ENCODE measurements around the gene ALAS1.
A peak's percentile ranks its signal among the peaks of the same experiment; 100 is the strongest.

The ALAS1 gene

DNA sequence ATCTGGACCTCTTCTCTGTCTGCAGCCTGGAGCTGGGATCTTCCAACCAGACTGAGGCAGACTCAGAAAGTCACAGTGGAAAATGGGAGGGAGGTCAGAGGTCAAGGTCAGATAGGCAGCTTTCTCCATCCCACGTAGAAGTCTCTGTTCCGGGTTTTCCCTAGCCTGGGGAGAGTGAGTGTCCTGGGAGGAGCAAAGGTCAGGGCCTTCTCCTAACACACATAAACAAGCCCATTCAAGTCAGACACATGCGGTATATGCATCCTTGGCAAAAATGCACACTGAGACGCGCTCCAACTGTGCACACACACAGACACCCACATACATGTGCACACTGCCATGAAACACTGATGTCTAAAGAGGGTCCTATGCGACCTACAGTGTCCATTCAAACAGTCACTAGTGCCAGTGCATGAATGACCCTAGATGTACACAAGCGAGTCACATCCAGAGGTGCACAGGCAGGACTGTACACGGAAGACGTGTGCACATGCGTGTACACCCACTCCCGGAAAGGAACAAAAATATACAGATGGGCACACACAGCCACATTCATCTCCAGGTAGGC is 40.3 kb downstream of the ALAS1 start:
- no peak for DNase-seq
- ChIA-PET POLR2A (interaction anchor here (0.7 to 1.3 kb wide), 8 partner anchors 13 to 45 kb away, joined by 3 to 7 read pairs (median 4); partner anchors contain the start of genes TLR9 and WDR82), CTCF (interaction anchor here (0.8 to 15.4 kb wide), 11 partner anchors 9 to 101 kb away, joined by 3 to 161 read pairs (median 5); partner anchors contain the start of genes TLR9 and WDR82)
- H3K4me3 ChIP-seq (ENCODE audit: control insufficient read depth in 1 of 7, extremely low read depth in 1 of 7, insufficient read depth in 4 of 7, low read depth in 2 of 7, low read length in 6 of 7), result peak overlapping the region; percentile 66 to 94 (median 84)
- H3K9me3 ChIP-seq (ENCODE audit: control extremely low read depth in 1 of 5, control insufficient read depth in 4 of 5, insufficient read depth in 2 of 5, low read depth in 1 of 5, low read length in 4 of 5), result no peaks in the 10 kb centered on the region
- H3K27ac ChIP-seq (ENCODE audit: insufficient read depth in 1 of 2, low read depth in 1 of 2, low read length in 2 of 2, poor library complexity in 1 of 2, severe bottlenecking in 2 of 2), result peak overlapping the region in 1 of 2 experiments; percentile 83
- WGBS (ENCODE audit: insufficient coverage), result 2% methylated on average over 6 of the region's 11 CpGs
- H3K36me3 ChIP-seq (ENCODE audit: control insufficient read depth in 4 of 4, insufficient read depth in 4 of 4, low read length in 3 of 4), result peaks cover 0 to 23% (median 10%) of the 10 kb centered on the region in 4 experiments
- peaks cover 2 to 41% (median 35%) of the 10 kb centered on the region in 4 experiments for H3K4me1 ChIP-seq (ENCODE audit: control extremely low read depth in 1 of 4, control insufficient read depth in 4 of 4, insufficient read depth in 4 of 4, low read length in 3 of 4)
- no peaks in the 10 kb centered on the region for H3K27me3 ChIP-seq (replicated peaks in 2 of 5; ENCODE audit: control insufficient read depth in 4 of 5, insufficient read depth in 5 of 5, low read length in 4 of 5)

DNA sequence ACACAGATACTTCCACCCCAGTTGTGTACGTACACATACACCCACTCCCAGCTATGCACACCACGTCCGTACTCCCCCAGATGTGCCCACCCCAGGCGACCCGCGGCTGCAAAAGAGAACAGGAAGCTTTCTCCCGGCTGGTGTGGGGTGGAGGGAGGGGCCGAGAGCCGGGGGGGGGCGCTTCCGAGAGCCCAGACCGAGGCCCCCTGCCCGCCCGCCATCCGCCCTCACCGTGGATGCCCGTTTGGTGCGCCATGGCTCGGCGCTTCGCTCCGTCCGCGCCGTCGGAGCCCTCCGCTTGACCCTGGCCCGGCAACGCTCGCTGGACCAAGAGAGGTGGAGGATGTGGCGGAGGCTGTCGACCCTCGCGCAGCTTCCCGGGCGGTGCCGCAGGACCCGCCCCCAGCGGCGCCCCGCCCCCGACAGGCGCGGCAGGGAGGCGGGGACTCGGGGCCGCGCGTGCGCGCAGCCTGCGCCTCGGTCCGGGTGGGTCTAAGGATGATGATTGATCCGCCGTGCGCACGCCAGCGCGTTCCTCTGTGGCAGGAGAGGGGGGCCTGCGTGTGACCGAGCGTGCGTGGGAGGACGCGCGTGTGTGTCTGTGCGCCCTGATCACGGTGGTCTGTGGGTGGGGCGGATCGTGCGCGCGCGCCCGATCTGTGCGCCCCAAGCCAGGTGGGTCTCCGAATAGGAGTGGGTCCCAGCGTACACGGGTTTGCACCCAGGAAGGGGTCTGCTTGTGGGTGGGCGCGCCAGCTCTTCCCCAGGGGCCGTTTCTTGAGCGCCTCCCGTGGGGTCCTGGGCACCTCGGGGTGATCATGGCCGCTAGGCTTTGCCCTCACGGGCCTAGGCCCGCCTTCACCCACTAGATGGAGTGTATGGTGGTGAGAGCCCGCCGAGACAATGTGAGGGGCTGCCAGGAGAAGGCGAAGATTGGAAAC is 41.1 kb downstream of the ALAS1 start, which contains the start of gene TWF2:
Gene TWF2, minus strand, starts transcription at position 398 of the 941 bp plus-strand sequence. Its CDS starts 142 bp downstream, at position 256.
- peak; percentile 74 to 86 (median 85) for DNase-seq
- Histone ChIP-seq H3K27ac (ENCODE audit: insufficient read depth in 1 of 2, low read depth in 1 of 2, low read length in 2 of 2, poor library complexity in 1 of 2, severe bottlenecking in 2 of 2) (peak within 1 kb of the TSS; percentile 64 to 83), H3K4me3 (ENCODE audit: control insufficient read depth in 1 of 7, extremely low read depth in 1 of 7, insufficient read depth in 4 of 7, low read depth in 2 of 7, low read length in 6 of 7) (peak within 1 kb of the TSS; percentile 66 to 94 (median 84)), H3K4me1 (ENCODE audit: control extremely low read depth in 1 of 4, control insufficient read depth in 4 of 4, insufficient read depth in 4 of 4, low read length in 3 of 4) (peaks cover 2 to 48% (median 39%) of the 10 kb centered on the region in 4 experiments), H3K36me3 (ENCODE audit: control insufficient read depth in 4 of 4, insufficient read depth in 4 of 4, low read length in 3 of 4) (peaks cover 0 to 19% (median 8%) of the 10 kb centered on the region in 4 experiments), H3K9me3 (ENCODE audit: control extremely low read depth in 1 of 5, control insufficient read depth in 4 of 5, insufficient read depth in 2 of 5, low read depth in 1 of 5, low read length in 4 of 5) (no peaks in the 10 kb centered on the region), H3K27me3 (replicated peaks in 2 of 5; ENCODE audit: control insufficient read depth in 4 of 5, insufficient read depth in 5 of 5, low read length in 4 of 5) (no peaks in the 10 kb centered on the region)
- ChIA-PET POLR2A (interaction anchor here (0.7 to 1.3 kb wide), 8 partner anchors 14 to 48 kb away, joined by 3 to 7 read pairs (median 4); partner anchors contain the start of genes GLYCTK, TLR9 and WDR82), CTCF (interaction anchor here (1.0 to 15.4 kb wide), 8 partner anchors 7 to 100 kb away, joined by 3 to 161 read pairs (median 11); partner anchors contain the start of gene WDR82)
- 0% methylated on average over 45 of the region's 92 CpGs for WGBS (ENCODE audit: insufficient coverage)

GRCh38 chr3:52240059-52240885 is 42.3 kb downstream of the ALAS1 start:
- Histone ChIP-seq H3K36me3 (ENCODE audit: control insufficient read depth in 4 of 4, insufficient read depth in 4 of 4, low read length in 3 of 4) (peaks cover 0 to 6% (median 2%) of the 10 kb centered on the region in 4 experiments), H3K9me3 (ENCODE audit: control extremely low read depth in 1 of 5, control insufficient read depth in 4 of 5, insufficient read depth in 2 of 5, low read depth in 1 of 5, low read length in 4 of 5) (no peaks in the 10 kb centered on the region), H3K4me3 (ENCODE audit: control insufficient read depth in 1 of 7, extremely low read depth in 1 of 7, insufficient read depth in 4 of 7, low read depth in 2 of 7, low read length in 6 of 7) (peak overlapping the region in 3 of 7 experiments; percentile 17 to 92 (median 75)), H3K27me3 (replicated peaks in 2 of 5; ENCODE audit: control insufficient read depth in 4 of 5, insufficient read depth in 5 of 5, low read length in 4 of 5) (no peaks in the 10 kb centered on the region), H3K4me1 (ENCODE audit: control extremely low read depth in 1 of 4, control insufficient read depth in 4 of 4, insufficient read depth in 4 of 4, low read length in 3 of 4) (peaks cover 2 to 60% (median 51%) of the 10 kb centered on the region in 4 experiments), H3K27ac (ENCODE audit: insufficient read depth in 1 of 2, low read depth in 1 of 2, low read length in 2 of 2, poor library complexity in 1 of 2, severe bottlenecking in 2 of 2) (peak overlapping the region in 1 of 2 experiments; percentile 83)
- ChIA-PET POLR2A (interaction anchor here (0.9 to 1.3 kb wide), 3 partner anchors 13 to 47 kb away, joined by 4 read pairs; partner anchors contain the start of genes GLYCTK and WDR82), CTCF (interaction anchor here (0.6 to 15.4 kb wide), 12 partner anchors 9 to 208 kb away, joined by 3 to 161 read pairs (median 4); partner anchors contain the start of gene WDR82)
- DNase-seq, result peak; percentile 61 to 89 (median 83)
- 100% methylated on average over 1 of the region's 1 CpG for WGBS (ENCODE audit: insufficient coverage)

DNA sequence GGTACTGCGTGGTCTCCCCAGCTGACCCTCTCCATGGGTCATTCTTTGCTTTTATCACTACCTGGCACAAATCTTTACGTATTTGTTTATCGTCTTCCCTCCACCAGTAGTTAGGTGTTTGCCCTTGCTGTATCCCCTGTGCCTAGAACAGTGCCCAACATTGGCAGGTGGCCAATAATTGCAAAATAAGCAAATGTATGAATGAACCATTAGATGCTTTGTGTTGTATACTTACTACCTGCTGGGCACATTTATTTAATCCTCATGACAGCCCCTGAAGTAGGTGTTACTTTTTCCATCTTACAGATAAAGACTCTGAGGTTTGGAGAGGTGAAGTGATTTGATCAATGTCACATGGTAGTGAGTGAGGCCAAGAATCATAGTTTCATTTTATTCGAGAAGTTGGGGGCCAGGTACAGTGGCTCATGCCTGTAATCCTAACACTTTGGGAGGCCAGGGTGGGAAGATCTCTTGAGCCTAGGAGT is 43.0 kb downstream of the ALAS1 start:
- Histone ChIP-seq H3K36me3 (ENCODE audit: control insufficient read depth in 4 of 4, insufficient read depth in 4 of 4, low read length in 3 of 4) (peaks cover 0 to 3% (median 0%) of the 10 kb centered on the region in 4 experiments), H3K27me3 (replicated peaks in 2 of 5; ENCODE audit: control insufficient read depth in 4 of 5, insufficient read depth in 5 of 5, low read length in 4 of 5) (no peaks in the 10 kb centered on the region), H3K9me3 (ENCODE audit: control extremely low read depth in 1 of 5, control insufficient read depth in 4 of 5, insufficient read depth in 2 of 5, low read depth in 1 of 5, low read length in 4 of 5) (no peaks in the 10 kb centered on the region), H3K27ac (ENCODE audit: insufficient read depth in 1 of 2, low read depth in 1 of 2, low read length in 2 of 2, poor library complexity in 1 of 2, severe bottlenecking in 2 of 2) (peak overlapping the region in 1 of 2 experiments; percentile 18), H3K4me1 (ENCODE audit: control extremely low read depth in 1 of 4, control insufficient read depth in 4 of 4, insufficient read depth in 4 of 4, low read length in 3 of 4) (peaks cover 2 to 66% (median 57%) of the 10 kb centered on the region in 4 experiments), H3K4me3 (ENCODE audit: control insufficient read depth in 1 of 7, extremely low read depth in 1 of 7, insufficient read depth in 4 of 7, low read depth in 2 of 7, low read length in 6 of 7) (no peak overlapping the region)
- CTCF ChIA-PET, result interaction anchor here (0.9 to 15.4 kb wide), 9 partner anchors 9 to 207 kb away, joined by 3 to 161 read pairs (median 5); partner anchors contain the start of gene WDR82
- no peak for DNase-seq
- POLR2A ChIA-PET, result interaction anchor here (0.9 to 1.3 kb wide), 2 partner anchors 12 to 43 kb away, joined by 3 to 4 read pairs; no protein-coding TSS in a partner anchor
- WGBS (ENCODE audit: insufficient coverage), result 96% methylated on average over 4 of the region's 4 CpGs

- H3K4me1 ChIP-seq (ENCODE audit: control extremely low read depth in 1 of 4, control insufficient read depth in 4 of 4, insufficient read depth in 4 of 4, low read length in 3 of 4), result peaks cover 2 to 68% (median 61%) of the 10 kb centered on the region in 4 experiments
- POLR2A ChIA-PET, result interaction anchor here (0.9 kb wide), 1 partner anchor 42 kb away, joined by 3 read pairs; no protein-coding TSS in a partner anchor
- DNase-seq, result no peak
- H3K27ac ChIP-seq (ENCODE audit: insufficient read depth in 1 of 2, low read depth in 1 of 2, low read length in 2 of 2, poor library complexity in 1 of 2, severe bottlenecking in 2 of 2), result no peak overlapping the region
- H3K36me3 ChIP-seq (ENCODE audit: control insufficient read depth in 4 of 4, insufficient read depth in 4 of 4, low read length in 3 of 4), result no peaks in the 10 kb centered on the region
- 100% methylated on average over 1 of the region's 1 CpG for WGBS (ENCODE audit: insufficient coverage)
- H3K4me3 ChIP-seq (ENCODE audit: control insufficient read depth in 1 of 7, extremely low read depth in 1 of 7, insufficient read depth in 4 of 7, low read depth in 2 of 7, low read length in 6 of 7), result no peak overlapping the region
- CTCF ChIA-PET, result interaction anchor here (0.6 to 15.4 kb wide), 4 partner anchors 10 to 37 kb away, joined by 3 to 161 read pairs (median 18); partner anchors contain the start of gene WDR82
- H3K9me3 ChIP-seq (ENCODE audit: control extremely low read depth in 1 of 5, control insufficient read depth in 4 of 5, insufficient read depth in 2 of 5, low read depth in 1 of 5, low read length in 4 of 5), result no peaks in the 10 kb centered on the region
- no peaks in the 10 kb centered on the region for H3K27me3 ChIP-seq (replicated peaks in 2 of 5; ENCODE audit: control insufficient read depth in 4 of 5, insufficient read depth in 5 of 5, low read length in 4 of 5)
These were observed 44.1 kb downstream of the ALAS1 start for GRCh38 chr3:52242039-52242438.
